PC-9 (cell line): ENCODE measurements around the gene TTI1.

Source experiments
- EZH2 ChIP-seq: fragments of 200-600 bp; sonication (generic); IDR thresholded peaks from 2 replicates; pipeline ENCODE4 v1.8.0; 2017; ENCODE audit warnings: antibody characterized with exemption, low read depth
- TF ChIP-seq, protein P1 (sequence below): fragments of 200-600 bp; sonication (generic); conservative IDR thresholded peaks from 2 replicates; pipeline ENCODE4 v1.6.1; 2017; ENCODE audit warnings: mixed run types, antibody characterized with exemption, mild to moderate bottlenecking, moderate library complexity

- TF ChIP-seq EZH2 = no peak
- TF ChIP-seq, protein P1, sequence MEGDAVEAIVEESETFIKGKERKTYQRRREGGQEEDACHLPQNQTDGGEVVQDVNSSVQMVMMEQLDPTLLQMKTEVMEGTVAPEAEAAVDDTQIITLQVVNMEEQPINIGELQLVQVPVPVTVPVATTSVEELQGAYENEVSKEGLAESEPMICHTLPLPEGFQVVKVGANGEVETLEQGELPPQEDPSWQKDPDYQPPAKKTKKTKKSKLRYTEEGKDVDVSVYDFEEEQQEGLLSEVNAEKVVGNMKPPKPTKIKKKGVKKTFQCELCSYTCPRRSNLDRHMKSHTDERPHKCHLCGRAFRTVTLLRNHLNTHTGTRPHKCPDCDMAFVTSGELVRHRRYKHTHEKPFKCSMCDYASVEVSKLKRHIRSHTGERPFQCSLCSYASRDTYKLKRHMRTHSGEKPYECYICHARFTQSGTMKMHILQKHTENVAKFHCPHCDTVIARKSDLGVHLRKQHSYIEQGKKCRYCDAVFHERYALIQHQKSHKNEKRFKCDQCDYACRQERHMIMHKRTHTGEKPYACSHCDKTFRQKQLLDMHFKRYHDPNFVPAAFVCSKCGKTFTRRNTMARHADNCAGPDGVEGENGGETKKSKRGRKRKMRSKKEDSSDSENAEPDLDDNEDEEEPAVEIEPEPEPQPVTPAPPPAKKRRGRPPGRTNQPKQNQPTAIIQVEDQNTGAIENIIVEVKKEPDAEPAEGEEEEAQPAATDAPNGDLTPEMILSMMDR = no peak
Observed at GRCh38 chr20:38078084-38078483, 44.8 kb upstream of the TTI1 start.
